ENCODE results near the gene USP48. TPM values are rescaled to one million over a fixed set of nuclear protein-coding genes. Genes with fewer than 3 reads are reported as not detected.
A peak's percentile ranks its signal among the peaks of the same experiment; 100 is the strongest.

Gene USP48
- total and polyA plus RNA-seq, 2 of the 13 experiments (the other 11 are each of a cell fraction or from before 2014, with no cell fraction given) = 30.4 to 30.7 TPM

DNA sequence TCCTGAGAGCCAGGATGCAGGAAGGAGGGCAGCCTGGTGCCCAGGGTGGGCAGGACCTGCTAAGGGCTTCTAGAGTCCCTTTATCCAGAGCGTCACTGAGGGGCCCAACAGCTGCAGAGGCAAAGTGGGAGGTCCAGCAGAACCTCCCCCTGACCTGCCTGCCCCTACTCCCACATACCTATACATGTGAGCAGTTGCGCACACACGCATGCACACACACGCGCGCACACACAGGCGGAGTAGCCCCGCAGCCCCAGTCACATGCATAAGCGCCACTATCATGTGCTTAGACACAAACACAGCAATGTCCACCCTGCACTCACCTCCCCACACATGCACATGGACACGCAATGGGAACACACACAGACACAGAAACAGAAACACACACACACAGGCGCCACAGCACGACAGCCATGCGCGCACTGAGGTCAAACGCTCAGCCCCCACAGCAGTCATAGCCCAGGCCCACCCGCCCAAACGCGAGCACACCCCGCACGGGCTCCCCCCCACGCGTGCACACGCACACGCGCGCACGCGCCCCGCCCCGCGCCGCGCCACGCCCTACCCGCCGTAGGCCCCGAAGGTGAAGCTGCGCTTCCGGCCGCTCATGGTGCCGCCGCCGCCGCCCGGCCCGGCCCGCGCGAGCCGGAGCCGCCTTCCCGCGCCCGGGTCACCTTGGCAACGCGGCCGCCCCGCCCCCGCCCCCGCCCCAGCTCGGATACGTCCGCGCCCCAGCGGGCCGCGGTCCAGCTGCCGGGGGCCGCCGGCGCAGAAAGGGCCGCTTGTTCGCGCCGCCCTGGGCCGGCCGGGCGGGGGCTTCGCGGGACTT lies 131.5 kb downstream of the USP48 start (continued):
- TF ChIP-seq PTBP1 (IDR thresholded peaks at IDR 0.05; ENCODE audit: low read depth, low read length, poor library complexity, severe bottlenecking) (no peak), FOXO1 (CRISPR knock-in tag; IDR thresholded peaks at IDR 0.05) (no peak), MED1 (CRISPR knock-in tag; IDR thresholded peaks at IDR 0.05) (no peak), MAZ (IDR thresholded peaks at IDR 0.05; ENCODE audit: borderline replicate concordance, low read depth, low read length) (no peak), MAZ (CRISPR knock-in tag; IDR thresholded peaks at IDR 0.05; ENCODE audit: low read depth) (peak; percentile 52; the same call in 1 of the 2 replicates), NFIB (CRISPR knock-in tag; IDR thresholded peaks at IDR 0.05; ENCODE audit: borderline replicate concordance) (no peak), HNRNPH1 (optimal IDR thresholded peaks at IDR 0.05; ENCODE audit: low read depth, low read length) (no peak), MLXIP (CRISPR knock-in tag; IDR thresholded peaks at IDR 0.05; ENCODE audit: borderline replicate concordance) (no peak), SAP130 (CRISPR knock-in tag; IDR thresholded peaks at IDR 0.05; ENCODE audit: low read depth) (peak; percentile 26; the same call in 1 of the 2 replicates), EED (CRISPR knock-in tag; IDR thresholded peaks at IDR 0.05) (peak; percentile 54; the same call in 1 of the 2 replicates), IRX3 (CRISPR knock-in tag; IDR thresholded peaks at IDR 0.05; ENCODE audit: borderline replicate concordance, low read depth) (no peak), ZNF343 (CRISPR knock-in tag; IDR thresholded peaks at IDR 0.05) (no peak), ZNF619 (CRISPR knock-in tag; IDR thresholded peaks at IDR 0.05) (no peak), MNT (IDR thresholded peaks at IDR 0.05) (peak; percentile 67), KDM5B (CRISPR knock-in tag; IDR thresholded peaks at IDR 0.05; ENCODE audit: borderline replicate concordance) (no peak), ZFP62 (CRISPR knock-in tag; IDR thresholded peaks at IDR 0.05) (no peak)
- TF ChIP-seq, protein P1, sequence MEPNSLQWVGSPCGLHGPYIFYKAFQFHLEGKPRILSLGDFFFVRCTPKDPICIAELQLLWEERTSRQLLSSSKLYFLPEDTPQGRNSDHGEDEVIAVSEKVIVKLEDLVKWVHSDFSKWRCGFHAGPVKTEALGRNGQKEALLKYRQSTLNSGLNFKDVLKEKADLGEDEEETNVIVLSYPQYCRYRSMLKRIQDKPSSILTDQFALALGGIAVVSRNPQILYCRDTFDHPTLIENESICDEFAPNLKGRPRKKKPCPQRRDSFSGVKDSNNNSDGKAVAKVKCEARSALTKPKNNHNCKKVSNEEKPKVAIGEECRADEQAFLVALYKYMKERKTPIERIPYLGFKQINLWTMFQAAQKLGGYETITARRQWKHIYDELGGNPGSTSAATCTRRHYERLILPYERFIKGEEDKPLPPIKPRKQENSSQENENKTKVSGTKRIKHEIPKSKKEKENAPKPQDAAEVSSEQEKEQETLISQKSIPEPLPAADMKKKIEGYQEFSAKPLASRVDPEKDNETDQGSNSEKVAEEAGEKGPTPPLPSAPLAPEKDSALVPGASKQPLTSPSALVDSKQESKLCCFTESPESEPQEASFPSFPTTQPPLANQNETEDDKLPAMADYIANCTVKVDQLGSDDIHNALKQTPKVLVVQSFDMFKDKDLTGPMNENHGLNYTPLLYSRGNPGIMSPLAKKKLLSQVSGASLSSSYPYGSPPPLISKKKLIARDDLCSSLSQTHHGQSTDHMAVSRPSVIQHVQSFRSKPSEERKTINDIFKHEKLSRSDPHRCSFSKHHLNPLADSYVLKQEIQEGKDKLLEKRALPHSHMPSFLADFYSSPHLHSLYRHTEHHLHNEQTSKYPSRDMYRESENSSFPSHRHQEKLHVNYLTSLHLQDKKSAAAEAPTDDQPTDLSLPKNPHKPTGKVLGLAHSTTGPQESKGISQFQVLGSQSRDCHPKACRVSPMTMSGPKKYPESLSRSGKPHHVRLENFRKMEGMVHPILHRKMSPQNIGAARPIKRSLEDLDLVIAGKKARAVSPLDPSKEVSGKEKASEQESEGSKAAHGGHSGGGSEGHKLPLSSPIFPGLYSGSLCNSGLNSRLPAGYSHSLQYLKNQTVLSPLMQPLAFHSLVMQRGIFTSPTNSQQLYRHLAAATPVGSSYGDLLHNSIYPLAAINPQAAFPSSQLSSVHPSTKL (CRISPR knock-in tag; IDR thresholded peaks at IDR 0.05) = no peak
- TF ChIP-seq, protein P2, sequence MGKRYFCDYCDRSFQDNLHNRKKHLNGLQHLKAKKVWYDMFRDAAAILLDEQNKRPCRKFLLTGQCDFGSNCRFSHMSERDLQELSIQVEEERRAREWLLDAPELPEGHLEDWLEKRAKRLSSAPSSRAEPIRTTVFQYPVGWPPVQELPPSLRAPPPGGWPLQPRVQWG (CRISPR knock-in tag; IDR thresholded peaks at IDR 0.05; ENCODE audit: borderline replicate concordance, low read depth) = no peak
